Liver (tissue), 3 donors: ENCODE measurements around the gene LSM10.

Experiments used
- RXRA ChIP-seq, 2 donors: IDR thresholded peaks; 2 replicates each; pipeline ENCODE4 v1.6.1; 2017 to 2018; ENCODE audit warnings: antibody characterized with exemption in 2 of 2, mild to moderate bottlenecking in 1 of 2
- TAF1 ChIP-seq: conservative IDR thresholded peaks from 2 replicates; pipeline ENCODE4 v1.6.1; 2016; ENCODE audit warnings: antibody characterized with exemption, mild to moderate bottlenecking
- TF ChIP-seq, protein P1 (sequence below): fragments of 150-350 bp; IDR thresholded peaks from 2 replicates; pipeline ENCODE4 v1.5.1; 2017; ENCODE audit warnings: improper control_type of control experiment, low read depth, low read length; ENCODE audit not compliant: missing input control
- TF ChIP-seq, protein P2 (sequence below): IDR thresholded peaks from 2 replicates; pipeline ENCODE4 v1.6.1; 2016; ENCODE audit warnings: antibody characterized with exemption, mild to moderate bottlenecking
- donor health status: healthy.
- donor health status: healthy.

DNA sequence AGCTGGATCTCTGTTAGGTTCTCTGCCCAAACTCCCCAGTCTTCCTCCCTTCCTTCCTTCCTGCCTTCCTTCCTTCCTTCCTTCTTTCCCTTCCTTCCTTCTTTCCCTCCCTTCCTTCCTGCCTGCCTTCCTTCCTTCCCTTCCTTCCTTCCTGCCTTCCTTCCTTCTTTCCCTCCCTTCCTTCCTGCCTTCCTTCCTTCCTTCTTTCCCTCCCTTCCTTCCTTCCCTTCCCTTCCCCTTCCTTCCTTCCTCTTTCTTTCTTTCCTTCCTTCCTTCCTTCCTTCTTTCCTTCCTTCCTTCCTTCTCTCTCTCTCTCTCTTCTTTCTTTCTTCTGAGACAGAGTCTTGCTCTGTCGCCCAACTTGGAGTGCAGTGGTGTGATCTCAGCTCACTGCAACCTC lies 8.7 kb upstream of the LSM10 start:
- TF ChIP-seq, protein P1, sequence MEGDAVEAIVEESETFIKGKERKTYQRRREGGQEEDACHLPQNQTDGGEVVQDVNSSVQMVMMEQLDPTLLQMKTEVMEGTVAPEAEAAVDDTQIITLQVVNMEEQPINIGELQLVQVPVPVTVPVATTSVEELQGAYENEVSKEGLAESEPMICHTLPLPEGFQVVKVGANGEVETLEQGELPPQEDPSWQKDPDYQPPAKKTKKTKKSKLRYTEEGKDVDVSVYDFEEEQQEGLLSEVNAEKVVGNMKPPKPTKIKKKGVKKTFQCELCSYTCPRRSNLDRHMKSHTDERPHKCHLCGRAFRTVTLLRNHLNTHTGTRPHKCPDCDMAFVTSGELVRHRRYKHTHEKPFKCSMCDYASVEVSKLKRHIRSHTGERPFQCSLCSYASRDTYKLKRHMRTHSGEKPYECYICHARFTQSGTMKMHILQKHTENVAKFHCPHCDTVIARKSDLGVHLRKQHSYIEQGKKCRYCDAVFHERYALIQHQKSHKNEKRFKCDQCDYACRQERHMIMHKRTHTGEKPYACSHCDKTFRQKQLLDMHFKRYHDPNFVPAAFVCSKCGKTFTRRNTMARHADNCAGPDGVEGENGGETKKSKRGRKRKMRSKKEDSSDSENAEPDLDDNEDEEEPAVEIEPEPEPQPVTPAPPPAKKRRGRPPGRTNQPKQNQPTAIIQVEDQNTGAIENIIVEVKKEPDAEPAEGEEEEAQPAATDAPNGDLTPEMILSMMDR, result no peak
- TF ChIP-seq, protein P2, sequence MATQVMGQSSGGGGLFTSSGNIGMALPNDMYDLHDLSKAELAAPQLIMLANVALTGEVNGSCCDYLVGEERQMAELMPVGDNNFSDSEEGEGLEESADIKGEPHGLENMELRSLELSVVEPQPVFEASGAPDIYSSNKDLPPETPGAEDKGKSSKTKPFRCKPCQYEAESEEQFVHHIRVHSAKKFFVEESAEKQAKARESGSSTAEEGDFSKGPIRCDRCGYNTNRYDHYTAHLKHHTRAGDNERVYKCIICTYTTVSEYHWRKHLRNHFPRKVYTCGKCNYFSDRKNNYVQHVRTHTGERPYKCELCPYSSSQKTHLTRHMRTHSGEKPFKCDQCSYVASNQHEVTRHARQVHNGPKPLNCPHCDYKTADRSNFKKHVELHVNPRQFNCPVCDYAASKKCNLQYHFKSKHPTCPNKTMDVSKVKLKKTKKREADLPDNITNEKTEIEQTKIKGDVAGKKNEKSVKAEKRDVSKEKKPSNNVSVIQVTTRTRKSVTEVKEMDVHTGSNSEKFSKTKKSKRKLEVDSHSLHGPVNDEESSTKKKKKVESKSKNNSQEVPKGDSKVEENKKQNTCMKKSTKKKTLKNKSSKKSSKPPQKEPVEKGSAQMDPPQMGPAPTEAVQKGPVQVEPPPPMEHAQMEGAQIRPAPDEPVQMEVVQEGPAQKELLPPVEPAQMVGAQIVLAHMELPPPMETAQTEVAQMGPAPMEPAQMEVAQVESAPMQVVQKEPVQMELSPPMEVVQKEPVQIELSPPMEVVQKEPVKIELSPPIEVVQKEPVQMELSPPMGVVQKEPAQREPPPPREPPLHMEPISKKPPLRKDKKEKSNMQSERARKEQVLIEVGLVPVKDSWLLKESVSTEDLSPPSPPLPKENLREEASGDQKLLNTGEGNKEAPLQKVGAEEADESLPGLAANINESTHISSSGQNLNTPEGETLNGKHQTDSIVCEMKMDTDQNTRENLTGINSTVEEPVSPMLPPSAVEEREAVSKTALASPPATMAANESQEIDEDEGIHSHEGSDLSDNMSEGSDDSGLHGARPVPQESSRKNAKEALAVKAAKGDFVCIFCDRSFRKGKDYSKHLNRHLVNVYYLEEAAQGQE, result no peak
- no peak for TF ChIP-seq TAF1
- TF ChIP-seq RXRA (IDR thresholded peaks at IDR 0.05), result no peak
